Gastroesophageal sphincter (tissue), 3 donors: ENCODE results near the gene ANO5.

Source experiments
- EP300 ChIP-seq: sonication (generic); formaldehyde crosslinking; IDR thresholded peaks from one replicate; pipeline ENCODE4 v1.6.1; 2017; ENCODE audit warnings: antibody characterized with exemption, mild to moderate bottlenecking
- POLR2A ChIP-seq, 2 donors: fragments of 450-650 bp; IDR thresholded peaks; one replicate each; pipeline ENCODE4 v1.6.1; 2017; ENCODE audit warnings: antibody characterized with exemption in 2 of 2, mild to moderate bottlenecking in 2 of 2, moderate library complexity in 1 of 2
- POLR2AphosphoS5 ChIP-seq: sonication (generic); formaldehyde crosslinking; IDR thresholded peaks from one replicate; pipeline ENCODE4 v1.6.1; 2017; ENCODE audit warnings: antibody characterized with exemption
- TF ChIP-seq, protein P1 (sequence below), 4 experiments: fragments of 200-600 bp in 2 of 4; fragments of 450-650 bp in 2 of 4; sonication (generic) in 1 of 4; IDR thresholded peaks; one replicate each; pipeline ENCODE4 v1.5.1; 2017 to 2019; ENCODE audit warnings: antibody characterized with exemption in 4 of 4, mild to moderate bottlenecking in 2 of 4, moderate library complexity in 2 of 4

DNA sequence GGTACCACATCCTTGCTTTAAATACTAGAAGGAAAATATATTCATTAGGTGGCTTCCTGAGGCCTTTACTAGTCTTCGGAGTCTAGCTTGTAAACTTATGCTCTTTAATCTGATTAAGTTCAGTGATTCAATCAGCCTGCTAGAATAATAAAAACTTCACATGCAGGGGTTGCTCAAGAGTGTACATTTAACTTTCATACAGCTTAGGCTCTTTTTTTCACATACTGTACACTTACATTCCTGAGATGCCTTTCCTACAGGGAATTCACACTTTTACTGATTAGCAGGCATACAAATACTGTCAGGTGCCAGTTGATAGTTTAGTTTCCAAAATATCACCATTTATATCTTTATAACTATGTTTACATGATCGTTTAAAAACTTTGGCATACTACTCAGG is 3.2 kb upstream of the ANO5 start:
- TF ChIP-seq, protein P1, sequence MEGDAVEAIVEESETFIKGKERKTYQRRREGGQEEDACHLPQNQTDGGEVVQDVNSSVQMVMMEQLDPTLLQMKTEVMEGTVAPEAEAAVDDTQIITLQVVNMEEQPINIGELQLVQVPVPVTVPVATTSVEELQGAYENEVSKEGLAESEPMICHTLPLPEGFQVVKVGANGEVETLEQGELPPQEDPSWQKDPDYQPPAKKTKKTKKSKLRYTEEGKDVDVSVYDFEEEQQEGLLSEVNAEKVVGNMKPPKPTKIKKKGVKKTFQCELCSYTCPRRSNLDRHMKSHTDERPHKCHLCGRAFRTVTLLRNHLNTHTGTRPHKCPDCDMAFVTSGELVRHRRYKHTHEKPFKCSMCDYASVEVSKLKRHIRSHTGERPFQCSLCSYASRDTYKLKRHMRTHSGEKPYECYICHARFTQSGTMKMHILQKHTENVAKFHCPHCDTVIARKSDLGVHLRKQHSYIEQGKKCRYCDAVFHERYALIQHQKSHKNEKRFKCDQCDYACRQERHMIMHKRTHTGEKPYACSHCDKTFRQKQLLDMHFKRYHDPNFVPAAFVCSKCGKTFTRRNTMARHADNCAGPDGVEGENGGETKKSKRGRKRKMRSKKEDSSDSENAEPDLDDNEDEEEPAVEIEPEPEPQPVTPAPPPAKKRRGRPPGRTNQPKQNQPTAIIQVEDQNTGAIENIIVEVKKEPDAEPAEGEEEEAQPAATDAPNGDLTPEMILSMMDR (IDR thresholded peaks at IDR 0.05), result no peak
- TF ChIP-seq POLR2A (IDR thresholded peaks at IDR 0.05) (no peak), EP300 (no peak), POLR2AphosphoS5 (no peak)
